GM04504 (cell line): ENCODE measurements around the gene RCC2.

Experiments used
- DNase-seq: peaks from one replicate; pipeline ENCODE4 v3.0.0-alpha.2; 2012; ENCODE audit warnings: low read depth

RCC2 gene

DNA sequence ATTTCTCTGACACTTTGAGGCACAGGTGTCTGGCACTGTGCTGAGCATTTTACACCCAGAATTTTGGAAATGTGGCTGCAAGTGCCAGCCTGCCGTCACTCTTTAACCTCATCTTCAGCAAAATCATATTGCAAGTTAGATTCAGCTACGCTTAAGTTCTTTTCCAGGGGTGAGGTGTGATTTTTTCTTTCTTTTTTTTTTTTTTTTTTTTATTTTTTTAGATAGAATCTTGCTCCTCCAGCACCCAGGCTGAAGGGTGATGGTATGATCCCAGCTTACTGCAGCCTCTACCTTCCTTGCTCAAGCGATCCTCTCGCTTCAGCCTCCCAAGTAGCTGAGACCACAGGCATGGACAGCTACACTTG lies 2.5 kb upstream of the RCC2 start:
- DNase-seq = no peak

DNA sequence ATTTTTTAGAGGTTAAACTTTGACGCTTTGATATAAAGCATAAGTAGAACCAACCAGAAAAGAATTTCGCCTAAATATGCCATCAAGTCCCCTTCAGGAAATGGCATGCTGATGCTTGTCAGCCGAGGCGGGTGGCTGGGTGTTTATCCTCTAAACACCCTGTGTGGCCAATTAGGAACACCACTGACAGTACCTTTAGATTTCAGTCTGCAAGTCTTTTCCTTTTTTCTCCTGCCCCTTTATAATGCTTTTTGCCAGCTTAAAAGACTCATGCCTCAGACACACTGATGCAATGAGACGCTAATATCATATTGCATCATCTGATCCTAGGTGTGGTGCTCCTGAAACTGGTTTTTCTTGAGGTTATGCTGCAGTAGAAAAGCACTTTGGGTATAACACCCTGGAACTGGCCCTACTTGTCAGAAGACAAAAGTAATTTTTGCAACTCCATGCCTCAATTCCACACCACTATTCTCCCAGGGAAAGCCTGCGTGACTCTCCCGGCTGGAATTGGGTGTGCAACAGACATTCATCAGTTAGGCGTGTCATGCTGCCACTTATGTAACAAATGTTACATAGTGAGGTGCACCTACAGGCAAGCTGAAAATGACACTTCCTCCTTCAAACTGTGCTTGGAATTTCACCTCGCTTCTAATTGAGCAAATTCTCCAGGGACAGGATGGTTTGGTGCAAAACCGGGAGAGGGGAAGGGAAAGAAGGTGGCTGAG lies 2.0 kb upstream of the RCC2 start:
- no peak for DNase-seq

DNA sequence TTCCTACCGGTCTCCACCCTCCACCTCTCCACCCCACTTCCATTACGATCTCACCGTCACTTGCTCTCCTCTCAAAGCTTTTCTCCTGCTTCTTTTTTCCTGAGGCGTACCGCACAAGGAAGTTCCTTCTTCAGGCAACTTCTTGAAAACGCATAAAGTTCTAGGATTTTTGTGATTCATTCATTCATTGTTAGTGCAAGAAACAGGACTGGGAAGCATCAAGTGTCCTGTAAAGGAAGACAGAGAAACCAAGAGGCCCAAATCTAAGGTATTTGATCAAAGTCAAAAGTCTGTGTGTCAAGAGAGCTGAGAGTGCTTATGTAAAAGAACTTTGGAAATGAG lies 1.3 kb upstream of the RCC2 start:
- no peak for DNase-seq

- no peak for DNase-seq
Measured at GRCh38 chr1:17440074-17440826, 773 bp upstream of the RCC2 start.

- DNase-seq = no peak
Measured at GRCh38 chr1:17438318-17439249, 893 bp downstream of the RCC2 start.

DNA sequence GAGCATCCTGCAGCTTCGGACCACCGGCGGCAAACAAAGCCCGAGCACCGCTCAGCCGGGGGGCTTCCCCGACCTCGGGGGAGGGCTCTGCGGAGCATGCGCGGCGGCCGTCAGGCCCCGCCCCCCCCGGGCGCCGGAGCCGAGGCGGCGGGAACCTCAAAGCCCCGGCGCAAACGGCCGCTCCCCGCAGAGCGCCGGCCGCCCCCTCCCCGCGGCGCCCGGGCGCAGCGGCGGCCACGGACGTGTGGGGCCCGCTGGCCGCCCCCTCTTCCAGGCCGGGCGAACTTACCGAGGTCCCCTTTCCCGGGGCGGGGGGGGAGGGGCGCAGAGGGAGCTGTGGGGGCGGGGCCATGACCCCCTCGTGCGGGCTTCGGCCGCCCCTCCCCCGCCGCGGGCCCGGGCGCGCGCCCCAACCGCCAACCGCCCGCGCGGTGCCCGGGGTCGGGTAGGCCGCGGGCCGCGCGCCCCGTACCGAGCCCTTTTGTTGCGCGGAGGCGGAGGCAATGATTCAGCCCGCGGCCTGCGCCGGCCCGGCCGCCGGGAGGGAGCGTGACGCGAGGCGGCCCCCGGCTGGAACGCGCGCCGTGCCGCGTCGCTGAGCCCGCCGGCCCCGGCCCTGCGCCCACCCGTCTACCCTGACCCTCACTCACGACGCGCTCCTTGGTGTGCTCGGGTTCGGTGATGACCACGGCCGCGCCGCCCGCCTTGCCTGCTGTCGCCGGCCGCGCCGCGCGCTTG lies 1.7 kb downstream of the RCC2 start:
- no peak for DNase-seq

GRCh38 chr1:17437260-17437579 lies 2.3 kb downstream of the RCC2 start:
- no peak for DNase-seq

DNA sequence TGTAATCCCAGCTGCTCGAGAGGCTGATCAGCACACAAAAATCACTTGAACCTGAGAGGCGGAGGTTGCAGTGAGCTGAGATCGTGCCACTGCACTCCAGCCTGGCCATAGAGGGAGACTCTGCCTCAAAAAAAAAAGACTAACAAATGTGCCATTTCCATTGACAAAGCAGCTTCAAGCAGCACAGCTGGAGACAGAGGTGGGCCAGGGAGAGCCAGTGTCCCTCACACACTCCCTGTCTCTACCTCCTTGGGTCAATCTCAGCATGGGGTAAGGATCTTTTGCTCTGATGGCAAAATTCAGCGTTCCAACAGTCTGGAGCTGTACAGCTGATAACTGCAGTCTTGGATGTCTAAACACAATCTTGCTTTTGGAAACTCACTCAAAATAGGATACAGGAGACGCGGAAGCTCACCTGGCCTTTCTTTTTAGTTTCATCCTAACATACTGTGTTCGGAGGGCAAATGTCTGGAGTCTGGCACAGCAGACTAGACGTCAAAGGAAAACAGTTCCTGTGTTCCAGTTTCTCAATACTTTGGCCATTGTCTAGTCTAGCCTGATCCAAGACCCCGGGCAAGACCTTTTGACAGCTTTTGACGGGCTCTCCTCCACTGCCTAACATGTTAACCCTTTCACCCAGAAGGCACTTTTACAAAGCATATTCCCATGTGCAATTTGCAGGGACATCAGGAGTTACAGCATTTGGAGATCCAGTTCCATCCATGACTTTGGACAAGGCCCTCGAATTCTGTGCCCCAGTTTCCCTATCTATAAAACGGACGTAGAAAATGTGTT lies 2.9 kb downstream of the RCC2 start:
- no peak for DNase-seq

GRCh38 chr1:17434601-17435000 lies 4.9 kb downstream of the RCC2 start:
- no peak for DNase-seq

DNA sequence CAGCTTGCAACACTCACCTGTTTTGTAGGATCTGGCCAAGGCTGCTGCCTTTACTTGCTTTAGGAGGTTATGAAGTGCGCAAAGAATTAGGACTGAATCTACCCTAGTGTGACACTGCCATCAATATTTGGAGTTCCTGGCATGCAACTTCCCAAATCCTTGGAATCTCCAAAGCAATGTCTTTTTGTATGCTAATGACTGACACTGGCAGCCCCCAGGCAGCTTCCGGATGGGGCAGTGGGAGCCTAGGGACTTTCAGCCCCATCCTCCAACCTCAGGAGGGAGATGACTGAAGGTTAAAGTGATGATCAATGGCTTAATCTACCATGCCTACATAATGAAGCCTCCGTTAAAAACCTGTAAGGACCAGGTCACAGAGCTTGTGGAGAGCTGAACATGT lies 5.5 kb downstream of the RCC2 start:
- no peak for DNase-seq

DNA sequence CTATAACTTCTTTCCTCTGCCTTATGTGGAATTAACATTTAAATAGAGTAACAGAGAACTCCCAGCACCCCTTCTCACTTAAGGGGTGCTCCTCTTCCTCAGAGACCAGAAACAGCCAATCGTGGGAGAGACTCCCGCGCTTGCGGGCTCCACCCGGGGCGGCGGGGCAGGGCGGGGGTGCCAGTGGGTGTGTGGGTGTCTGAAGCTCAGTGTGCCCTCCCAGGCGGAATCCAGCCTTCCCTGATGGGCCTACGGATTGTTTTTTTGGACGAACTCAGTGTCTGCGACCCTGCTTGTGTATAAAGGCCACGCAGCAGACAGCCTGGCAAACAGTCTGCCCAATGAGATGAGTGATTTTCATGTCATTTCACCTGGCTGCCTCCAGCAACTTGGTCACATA lies 6.2 kb downstream of the RCC2 start:
- no peak for DNase-seq

GRCh38 chr1:17432412-17432811 lies 7.1 kb downstream of the RCC2 start:
- DNase-seq = no peak

DNA sequence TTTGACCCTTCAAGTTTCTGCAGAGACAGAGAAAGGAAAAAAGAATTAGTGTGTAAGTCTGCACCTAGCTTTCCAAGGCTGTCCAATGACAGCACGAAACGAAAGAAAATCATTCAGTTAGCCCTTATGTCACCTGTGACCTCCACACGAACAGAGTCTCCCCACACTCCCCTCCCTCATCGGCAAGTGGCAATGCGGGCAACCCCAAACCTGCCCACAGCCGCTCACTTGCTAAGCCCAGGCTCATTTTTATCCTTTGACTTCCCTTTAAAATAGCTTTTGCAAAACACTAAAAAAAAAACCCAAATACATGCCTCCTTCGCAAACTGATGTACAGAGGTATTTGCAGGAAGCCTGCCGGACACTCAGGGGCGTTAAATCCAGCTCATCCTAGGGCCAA lies 10.3 kb downstream of the RCC2 start:
- DNase-seq = no peak

DNA sequence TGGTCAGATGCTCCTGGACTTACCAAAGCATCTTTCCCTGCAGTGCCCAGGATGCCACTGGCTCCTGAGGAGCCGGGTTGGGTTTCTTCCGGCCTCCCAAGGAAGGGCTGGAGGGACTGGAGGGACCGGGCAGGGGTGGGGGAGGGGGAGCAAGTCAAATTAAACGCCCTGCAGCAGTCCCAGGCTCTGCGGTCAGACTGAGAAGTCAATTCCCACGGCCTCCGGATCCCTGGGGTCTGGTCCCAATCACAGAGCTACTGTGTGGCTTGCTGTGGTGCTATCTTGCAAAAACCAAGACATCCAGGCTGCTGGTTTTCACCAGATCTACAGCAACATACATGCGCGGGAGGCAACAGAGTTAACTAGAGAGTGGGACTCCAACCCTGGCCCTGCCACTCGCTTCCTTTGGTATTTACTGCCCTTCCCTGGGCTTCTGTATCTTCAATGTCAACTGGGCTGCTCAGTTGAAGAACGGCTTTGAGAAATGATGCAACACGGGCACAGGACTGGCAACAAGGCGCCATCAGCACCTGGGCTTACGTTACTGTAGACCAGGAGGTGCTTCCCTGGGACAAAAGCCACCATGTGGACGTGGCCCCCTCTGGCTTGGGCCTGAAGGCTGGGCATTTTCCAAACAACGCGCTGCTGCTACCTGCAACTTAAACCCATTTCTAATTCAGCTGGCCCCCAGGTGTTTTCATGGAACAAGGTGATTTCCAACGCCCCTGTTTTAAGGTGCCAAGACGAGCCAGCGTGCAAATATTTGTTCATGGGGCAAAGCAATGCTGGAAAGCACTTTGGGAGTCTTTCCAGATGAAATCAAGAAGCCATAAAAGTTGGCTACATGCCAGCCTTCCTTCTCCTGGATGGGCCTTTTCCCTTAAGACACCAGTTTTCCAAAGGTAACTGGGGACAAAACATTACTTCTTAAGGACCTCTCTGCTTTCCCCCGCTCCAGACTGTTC lies 11.5 kb downstream of the RCC2 start:
- no peak for DNase-seq

GRCh38 chr1:17425806-17426600 lies 13.5 kb downstream of the RCC2 start:
- DNase-seq = no peak

DNA sequence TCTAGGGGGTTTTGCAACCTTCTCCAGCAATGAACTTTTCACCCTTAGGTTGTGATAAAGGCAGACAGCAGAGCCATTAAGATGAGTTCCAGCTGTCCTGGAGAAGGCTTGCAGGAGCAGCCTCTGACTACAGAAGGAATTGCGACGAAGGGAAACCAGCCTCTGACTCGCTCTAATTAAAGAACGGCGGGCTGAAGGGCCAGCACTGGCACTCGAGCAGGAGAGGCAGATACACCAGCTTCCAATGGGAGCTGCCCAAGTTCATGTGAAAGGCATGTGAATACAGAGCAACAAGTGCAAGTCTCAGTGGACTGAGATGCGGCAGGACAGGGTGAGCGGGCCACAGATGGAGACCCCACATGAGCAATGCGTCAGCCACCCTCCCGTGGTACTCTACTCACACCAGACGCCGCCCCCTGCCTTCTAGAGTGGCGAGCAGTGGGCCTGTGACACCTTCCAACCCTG lies 15.7 kb downstream of the RCC2 start:
- no peak for DNase-seq

GRCh38 chr1:17422461-17422860 lies 17.0 kb downstream of the RCC2 start:
- no peak for DNase-seq

DNA sequence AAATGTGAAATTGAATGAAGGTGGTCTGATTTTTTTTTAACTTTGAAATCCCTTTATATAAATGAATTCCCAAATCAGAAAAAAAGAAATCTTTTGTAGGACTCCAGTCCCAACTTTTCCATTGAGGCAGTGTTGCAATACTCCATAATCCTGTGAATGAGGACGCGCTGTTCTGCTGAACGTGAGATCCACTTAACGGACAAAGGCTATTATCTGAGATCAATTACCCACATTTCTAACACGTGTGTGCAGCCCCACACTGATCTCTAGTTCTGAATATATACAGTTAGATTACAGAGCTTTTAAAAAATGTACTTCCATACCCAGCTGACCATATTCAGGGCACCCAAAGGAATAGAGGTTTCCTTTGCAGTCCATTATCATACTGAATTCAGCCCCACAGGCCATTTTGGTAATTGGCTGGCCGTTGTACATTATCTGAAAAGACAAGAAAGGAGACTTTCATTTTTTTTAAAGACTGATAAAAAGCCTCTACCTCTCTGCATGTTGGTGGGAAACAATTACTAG lies 19.0 kb downstream of the RCC2 start:
- no peak for DNase-seq
